ENCODE data around the gene CEP162.
"Not testable (repeated sequence)": the region's sequence is repeated elsewhere in the genome, so short reads cannot be mapped to it uniquely, and the experiment has no call there.

The CEP162 gene

DNA sequence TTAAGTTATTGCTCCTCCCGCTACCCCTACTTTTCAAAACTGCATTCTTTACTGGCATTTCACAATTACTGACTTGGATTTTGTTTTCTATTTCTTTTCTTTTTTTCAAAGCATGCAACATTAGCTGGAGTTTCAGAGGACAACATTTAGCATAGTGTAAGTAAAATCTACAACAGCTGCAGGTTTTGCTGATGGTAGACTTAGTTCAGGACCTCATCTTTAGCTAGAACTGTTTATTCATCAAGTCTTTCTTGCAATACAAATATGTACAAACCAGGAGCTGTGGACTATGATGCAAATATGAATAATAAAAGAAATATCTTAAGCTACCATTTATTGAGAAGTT, 728 bp upstream of the CEP162 start:
- DNase-seq: no peak

DNA sequence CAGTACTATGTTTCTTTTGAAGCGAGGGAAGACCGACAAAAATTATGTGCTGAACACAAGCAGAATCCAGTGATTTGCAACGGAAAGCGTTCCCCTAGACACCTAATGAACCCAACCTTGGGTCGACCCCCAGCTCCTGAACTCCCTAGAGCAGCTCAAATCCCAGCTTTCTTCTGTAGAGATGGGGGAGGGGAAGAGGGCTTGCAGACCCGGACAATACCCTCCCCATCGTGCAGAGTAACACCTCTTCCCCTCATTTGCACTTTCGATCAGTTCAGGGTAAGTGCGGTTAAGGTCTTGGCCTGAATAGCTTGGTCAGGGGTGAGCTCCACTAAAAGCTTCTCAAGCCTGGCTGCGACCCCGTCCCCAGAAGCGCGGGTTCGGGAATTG, 404 bp downstream of the CEP162 start:
- no peak for DNase-seq

GRCh38 chr6:84224251-84224650, 3.2 kb downstream of the CEP162 start:
- no peak for DNase-seq

DNA sequence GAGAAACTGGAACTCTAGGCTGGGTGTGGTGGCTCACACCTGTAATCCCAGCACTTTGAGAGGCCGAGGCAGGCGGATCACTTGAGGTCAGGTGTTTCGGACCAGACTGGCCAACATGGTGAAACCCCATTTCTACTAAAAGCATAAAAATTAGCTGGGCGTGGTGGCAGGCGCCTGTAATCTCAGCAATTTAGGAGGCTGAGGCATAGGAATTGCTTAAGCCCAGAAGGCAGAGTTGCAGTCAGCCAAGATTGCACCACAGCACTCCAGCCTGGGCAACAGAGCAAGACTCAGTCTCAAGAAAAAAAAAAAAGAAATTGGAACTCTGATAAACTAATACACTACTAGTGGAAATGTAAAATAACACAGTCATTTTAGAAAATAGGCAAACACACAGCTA, 3.8 kb downstream of the CEP162 start:
- not testable (repeated sequence) for DNase-seq

DNA sequence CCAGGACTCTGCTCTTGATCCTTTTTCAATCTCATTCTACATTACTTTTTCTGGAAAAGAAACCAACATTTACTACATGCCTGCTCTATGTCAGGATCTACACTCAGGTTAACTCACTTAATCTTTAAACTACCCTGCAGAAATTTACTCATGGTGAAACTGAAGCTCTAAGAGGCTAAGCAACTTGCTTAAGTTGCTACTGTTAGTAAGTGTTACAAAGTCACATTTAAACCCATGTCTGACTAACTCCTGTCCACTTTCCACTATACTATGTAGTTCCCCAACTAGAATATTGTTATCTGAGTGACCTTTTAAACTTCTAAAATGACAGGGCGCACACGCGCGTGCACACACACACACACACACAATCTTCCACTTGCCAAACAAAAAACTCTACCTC, 5.0 kb downstream of the CEP162 start:
- no peak for DNase-seq

GRCh38 chr6:84220809-84221409, 6.5 kb downstream of the CEP162 start:
- DNase-seq: peak; percentile 22

DNA sequence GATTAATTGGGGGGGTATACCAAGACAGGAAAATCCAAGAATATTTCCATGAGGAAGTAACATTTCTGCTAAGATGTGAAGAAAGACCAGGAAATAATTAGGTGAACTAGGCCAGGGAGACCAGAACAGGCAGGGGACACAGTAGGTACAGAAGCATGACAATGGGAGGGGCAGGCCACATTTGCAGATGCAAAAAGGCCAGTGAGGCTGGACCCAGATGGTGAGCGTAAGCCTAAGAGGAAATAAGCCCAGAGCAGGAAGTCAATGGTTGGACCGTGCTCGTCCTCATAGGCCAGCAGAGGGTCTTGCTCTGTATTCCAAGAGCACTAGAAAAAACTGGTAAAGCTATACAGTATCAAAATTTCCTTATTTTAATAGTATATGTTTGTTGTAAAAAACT, 9.4 kb downstream of the CEP162 start:
- no peak for DNase-seq

GRCh38 chr6:84213217-84213616, 14.2 kb downstream of the CEP162 start:
- DNase-seq: no peak

DNA sequence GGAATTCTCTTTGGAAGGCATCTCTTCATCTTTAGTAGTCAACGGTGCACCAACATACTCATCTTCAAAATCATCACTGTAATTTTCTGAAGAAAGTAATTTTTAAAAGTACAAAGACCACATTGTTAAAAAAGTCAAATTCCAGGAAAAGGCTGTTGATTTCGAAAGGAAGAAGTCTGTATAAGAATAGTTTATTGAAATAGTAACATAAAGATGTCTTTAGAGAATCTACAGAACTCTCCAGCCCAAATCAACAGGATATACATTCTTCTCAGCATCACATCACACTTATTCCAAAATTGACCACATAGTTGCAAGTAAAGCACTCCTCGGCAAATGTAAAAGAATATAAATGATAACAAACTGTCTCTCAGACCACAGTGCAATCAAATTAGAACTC, 23.4 kb downstream of the CEP162 start:
- DNase-seq: no peak

DNA sequence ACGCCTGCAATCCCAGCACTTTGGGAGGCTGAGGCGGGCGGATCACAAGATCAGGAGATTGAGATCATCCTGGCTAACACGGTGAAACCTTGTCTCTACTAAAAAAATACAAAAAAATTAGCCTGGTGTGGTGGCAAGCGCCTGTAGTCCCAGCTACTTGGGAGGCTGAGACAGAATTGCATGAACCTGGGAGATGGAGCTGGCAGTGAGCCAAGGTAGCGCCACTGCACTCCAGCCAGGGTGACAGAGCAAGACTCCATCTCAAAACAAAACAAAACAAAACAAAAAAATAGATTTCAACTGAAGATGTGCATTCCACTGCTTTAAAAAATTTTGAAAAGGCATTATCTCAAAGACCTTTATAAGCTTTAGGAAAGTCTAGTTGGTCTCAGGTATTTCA, 27.5 kb downstream of the CEP162 start:
- not testable (repeated sequence) for DNase-seq

DNA sequence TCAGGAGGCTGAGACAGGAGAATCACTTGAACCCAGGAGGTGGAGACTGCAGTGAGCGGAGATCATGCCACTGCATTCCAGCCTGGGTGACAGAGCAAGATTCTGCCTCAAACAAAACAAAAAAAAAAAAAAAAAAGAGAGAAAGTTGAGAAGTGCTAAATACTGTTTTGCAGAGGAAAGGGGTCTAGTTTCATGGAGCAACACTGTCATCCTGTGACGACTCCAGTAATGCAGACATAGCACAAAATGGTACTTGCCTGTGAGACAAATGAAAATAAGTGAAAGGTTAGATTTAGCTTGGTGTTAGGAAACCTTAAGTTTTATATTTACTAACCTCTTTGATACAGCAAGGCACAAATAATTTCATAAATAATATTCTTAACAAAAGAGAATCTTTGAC, 29.7 kb downstream of the CEP162 start:
- DNase-seq: no peak

DNA sequence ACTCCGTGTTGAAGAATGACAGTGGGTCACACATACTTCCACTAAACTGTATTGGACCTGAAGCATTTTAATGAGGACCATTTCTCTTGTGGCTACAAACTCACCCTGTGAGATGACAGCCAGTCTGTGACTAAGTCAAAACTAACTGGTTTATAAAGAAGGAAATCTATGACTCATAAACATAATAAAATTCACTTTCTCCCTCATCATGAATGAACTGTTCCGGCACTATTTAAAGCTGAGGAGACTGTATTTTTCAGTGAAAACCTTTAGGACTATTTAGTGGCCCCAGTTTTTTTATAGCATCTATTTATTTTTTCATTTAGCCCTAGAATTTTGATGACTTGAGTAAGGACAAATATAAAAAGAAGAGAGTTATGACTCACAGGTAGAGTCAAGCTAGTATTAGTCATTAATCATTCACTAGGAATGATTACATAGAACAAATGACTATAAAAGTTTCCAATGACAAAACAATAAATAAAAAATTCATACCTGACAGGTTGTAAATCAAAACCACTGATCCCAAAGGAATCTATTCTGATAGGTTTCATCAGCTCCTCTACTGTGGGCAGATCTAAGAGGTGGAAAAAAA, 34.2 kb downstream of the CEP162 start:
- DNase-seq: no peak

- DNase-seq: no peak
These were observed 35.6 kb downstream of the CEP162 start for GRCh38 chr6:84191802-84192201.

- not testable (repeated sequence) for DNase-seq
These were observed 38.1 kb downstream of the CEP162 start for GRCh38 chr6:84189356-84189755.

DNA sequence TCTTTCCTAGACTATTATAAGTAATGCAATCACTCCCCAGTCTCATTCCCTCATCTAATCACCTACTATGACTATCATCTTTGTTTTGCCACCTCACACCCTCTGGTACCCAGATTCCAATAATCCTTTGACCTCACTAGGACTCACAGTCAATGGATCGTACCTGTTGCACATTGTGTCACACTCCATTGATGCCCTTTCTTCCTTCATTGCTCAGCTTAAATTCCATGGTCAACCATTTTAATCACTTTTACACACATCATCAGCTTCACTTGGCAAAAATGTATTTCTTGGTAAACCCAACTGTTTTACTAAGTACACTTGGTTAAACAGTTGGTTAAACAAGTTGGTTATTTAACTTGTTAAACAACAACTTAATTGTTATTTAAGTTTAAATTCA, 44.0 kb downstream of the CEP162 start:
- DNase-seq: no peak

DNA sequence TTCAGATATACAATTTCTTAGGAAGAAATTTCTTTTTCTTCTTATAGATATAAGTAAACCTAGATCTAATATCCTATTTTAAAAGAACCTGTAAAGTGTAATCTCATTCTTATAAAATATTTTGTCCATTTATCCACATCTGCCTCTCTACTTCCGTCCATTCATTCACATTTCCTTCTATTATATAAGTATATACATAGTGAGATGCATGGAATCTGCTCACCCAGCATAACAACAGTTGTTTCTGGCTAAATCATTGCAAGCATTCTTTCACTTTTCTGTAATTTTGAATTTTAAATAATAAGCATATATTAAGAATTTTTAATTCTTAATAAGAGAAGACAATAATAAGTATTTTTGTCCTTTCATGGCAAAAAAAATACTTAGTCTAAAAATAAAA, 45.4 kb downstream of the CEP162 start:
- no peak for DNase-seq

GRCh38 chr6:84177241-84177640, 50.2 kb downstream of the CEP162 start:
- no peak for DNase-seq

- no peak for DNase-seq
These were observed 54.9 kb downstream of the CEP162 start for GRCh38 chr6:84172574-84172973.

DNA sequence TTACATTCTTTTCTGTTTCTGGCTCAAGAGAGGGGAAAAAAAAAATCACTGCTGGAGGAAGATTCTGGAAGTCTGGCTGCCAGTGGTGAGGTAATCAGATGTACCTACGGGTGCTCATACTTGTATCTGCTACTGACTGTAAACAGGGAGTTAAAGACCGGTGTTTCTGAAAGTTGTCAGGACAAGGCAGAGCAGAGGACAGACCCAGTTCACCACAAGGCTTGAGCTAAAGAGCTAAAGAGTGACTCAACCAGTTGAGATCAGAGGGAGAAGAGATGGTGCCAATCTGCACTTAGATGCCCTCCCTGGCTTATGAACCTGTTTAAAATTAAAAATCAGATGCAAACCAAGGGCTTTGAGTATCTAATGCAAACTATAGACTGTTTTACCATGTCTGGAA, 55.4 kb downstream of the CEP162 start:
- no peak for DNase-seq

DNA sequence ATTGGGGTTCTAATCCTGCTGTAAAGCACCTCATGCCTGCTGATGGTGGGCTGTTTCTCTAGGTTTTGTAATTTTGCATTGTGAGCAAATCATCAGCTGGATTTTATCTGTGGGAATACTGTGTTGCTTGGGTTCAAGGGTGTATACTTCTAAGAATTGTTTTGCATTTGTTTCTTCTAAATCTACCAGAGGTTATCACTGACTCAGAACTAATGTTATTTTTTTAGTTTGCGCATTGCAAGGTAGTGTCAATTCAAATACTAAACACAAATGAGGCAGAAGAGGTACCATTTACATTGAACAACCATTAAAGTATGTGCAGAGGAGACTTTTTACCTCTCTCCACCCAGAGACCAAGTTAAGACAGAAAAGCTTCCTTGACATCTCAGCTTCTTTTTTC, 60.0 kb downstream of the CEP162 start:
- DNase-seq: no peak

DNA sequence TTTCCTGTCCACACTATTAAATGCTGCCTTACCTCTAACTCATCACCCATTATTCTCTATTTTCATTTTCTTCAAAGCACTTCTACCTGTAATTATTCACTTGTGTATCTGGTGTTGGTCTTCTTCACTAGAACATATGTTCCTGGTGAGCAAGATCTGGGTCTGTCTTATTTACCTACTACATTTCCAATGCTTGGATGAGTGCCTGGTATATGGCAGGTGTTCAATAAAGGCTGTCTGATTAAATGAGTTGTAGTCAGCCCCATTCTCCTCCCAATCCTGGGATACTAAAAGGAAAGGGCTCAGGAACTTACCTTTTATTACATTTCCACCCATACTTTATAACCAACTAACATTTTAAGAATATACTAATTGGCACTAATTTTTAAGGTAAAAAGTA, 61.0 kb downstream of the CEP162 start:
- DNase-seq: no peak

DNA sequence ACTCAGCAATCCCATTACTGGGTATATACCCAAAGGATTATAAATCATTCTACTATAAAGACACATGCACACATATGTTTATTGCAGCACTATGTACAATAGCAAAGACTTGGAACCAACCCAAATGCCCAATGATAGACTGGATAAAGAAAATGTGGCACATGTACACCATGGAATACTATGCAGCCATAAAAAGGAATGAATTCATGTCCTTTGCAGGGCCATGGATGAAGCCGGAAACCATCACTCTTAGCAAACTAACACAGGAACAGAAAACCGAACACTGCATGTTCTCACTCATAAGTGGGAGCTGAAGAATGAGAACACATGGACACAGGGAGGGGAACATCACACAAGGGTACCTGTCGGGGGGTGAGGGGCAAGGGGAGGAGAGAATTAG, 63.1 kb downstream of the CEP162 start:
- DNase-seq: not testable (repeated sequence)

DNA sequence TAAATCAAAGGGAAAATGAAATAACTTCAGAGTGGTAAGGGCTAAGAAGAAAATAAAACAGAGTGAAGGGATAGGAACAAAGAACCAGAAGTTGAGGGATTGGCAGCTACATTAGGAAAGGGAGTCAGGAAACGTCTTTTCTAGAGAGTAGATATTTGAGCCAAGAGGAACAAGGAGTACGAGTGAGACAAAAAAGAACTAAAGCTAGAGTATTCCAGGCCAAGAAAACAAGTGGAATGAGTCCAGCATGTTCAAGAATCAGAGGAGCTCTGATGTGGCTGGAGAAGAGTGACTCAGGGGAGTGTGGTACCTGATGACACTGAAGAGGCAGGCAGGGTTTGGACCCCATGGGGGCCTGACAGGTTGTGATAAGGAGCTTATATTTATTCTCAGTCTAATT, 66.3 kb downstream of the CEP162 start:
- no peak for DNase-seq

DNA sequence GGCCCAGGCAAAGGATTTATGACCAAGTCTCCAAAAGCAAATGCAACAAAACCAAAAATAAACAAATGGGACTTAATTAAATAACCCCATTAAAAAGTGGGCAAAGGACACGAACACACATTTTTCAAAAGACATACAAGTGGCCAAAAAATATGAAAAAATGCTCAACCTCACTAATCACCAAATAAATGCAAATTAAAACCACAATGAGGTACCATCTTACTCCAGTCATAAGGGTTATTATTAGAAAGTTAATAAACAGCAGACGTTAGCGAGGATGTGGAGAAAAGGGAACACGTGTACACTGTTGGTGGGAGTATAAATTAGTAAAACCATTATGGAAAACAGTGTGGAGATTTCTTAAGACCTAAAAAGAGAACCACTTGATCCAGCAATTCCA, 71.1 kb downstream of the CEP162 start:
- no peak for DNase-seq

GRCh38 chr6:84151669-84152068, 75.8 kb downstream of the CEP162 start:
- DNase-seq: no peak

GRCh38 chr6:84150705-84151104, 76.7 kb downstream of the CEP162 start:
- DNase-seq: no peak

Data from CD4-positive, alpha-beta T cell treated with Interleukin-21 for 1 hour (primary cell).